HEK293 (cell line): ENCODE results near the gene FAM240B.

Source experiments
- ATF2 ChIP-seq: fragments of 450-650 bp; formaldehyde crosslinking; IDR thresholded peaks from 2 replicates; pipeline ENCODE4 v1.5.1; 2016; ENCODE audit warnings: missing biosample characterization, missing genetic modification characterization, low read depth
- YY1 ChIP-seq: fragments of 450-650 bp; formaldehyde crosslinking; IDR thresholded peaks from 2 replicates; pipeline ENCODE4 v1.5.1; 2018; ENCODE audit warnings: missing biosample characterization, missing genetic modification characterization
- ZNF510 ChIP-seq: fragments of 450-650 bp; formaldehyde crosslinking; IDR thresholded peaks from 2 replicates; pipeline ENCODE4 v1.5.1; 2018; ENCODE audit warnings: mild to moderate bottlenecking, missing genetic modification characterization, missing biosample characterization; ENCODE audit not compliant: insufficient replicate concordance
- ZNF580 ChIP-seq: fragments of 450-650 bp; formaldehyde crosslinking; IDR thresholded peaks from 2 replicates; pipeline ENCODE4 v1.5.1; 2016; ENCODE audit warnings: missing biosample characterization, missing genetic modification characterization
- ZNF660 ChIP-seq: fragments of 450-650 bp; IDR thresholded peaks from 2 replicates; pipeline ENCODE4 v1.5.1; 2018; ENCODE audit warnings: missing biosample characterization, mild to moderate bottlenecking, missing genetic modification characterization
- ZNF670 ChIP-seq: fragments of 450-650 bp; formaldehyde crosslinking; IDR thresholded peaks from 2 replicates; pipeline ENCODE4 v1.5.1; 2016; ENCODE audit warnings: missing biosample characterization, missing genetic modification characterization, low read depth
- TF ChIP-seq, protein P1 (sequence below): fragments of 450-650 bp; formaldehyde crosslinking; IDR thresholded peaks from 2 replicates; pipeline ENCODE4 v1.5.1; 2016; ENCODE audit warnings: missing biosample characterization, missing genetic modification characterization
- TF ChIP-seq, protein P2 (sequence below): fragments of 450-650 bp; formaldehyde crosslinking; IDR thresholded peaks from 2 replicates; pipeline ENCODE4 v1.5.1; 2016; ENCODE audit warnings: missing biosample characterization, missing genetic modification characterization

GRCh38 chr9:38699337-38699736, 20.6 kb downstream of the FAM240B start:
- TF ChIP-seq, protein P1, sequence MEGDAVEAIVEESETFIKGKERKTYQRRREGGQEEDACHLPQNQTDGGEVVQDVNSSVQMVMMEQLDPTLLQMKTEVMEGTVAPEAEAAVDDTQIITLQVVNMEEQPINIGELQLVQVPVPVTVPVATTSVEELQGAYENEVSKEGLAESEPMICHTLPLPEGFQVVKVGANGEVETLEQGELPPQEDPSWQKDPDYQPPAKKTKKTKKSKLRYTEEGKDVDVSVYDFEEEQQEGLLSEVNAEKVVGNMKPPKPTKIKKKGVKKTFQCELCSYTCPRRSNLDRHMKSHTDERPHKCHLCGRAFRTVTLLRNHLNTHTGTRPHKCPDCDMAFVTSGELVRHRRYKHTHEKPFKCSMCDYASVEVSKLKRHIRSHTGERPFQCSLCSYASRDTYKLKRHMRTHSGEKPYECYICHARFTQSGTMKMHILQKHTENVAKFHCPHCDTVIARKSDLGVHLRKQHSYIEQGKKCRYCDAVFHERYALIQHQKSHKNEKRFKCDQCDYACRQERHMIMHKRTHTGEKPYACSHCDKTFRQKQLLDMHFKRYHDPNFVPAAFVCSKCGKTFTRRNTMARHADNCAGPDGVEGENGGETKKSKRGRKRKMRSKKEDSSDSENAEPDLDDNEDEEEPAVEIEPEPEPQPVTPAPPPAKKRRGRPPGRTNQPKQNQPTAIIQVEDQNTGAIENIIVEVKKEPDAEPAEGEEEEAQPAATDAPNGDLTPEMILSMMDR (tag by site-specific recombination) = no peak
- TF ChIP-seq ZNF510 (tag by site-specific recombination) = no peak
- TF ChIP-seq, protein P2, sequence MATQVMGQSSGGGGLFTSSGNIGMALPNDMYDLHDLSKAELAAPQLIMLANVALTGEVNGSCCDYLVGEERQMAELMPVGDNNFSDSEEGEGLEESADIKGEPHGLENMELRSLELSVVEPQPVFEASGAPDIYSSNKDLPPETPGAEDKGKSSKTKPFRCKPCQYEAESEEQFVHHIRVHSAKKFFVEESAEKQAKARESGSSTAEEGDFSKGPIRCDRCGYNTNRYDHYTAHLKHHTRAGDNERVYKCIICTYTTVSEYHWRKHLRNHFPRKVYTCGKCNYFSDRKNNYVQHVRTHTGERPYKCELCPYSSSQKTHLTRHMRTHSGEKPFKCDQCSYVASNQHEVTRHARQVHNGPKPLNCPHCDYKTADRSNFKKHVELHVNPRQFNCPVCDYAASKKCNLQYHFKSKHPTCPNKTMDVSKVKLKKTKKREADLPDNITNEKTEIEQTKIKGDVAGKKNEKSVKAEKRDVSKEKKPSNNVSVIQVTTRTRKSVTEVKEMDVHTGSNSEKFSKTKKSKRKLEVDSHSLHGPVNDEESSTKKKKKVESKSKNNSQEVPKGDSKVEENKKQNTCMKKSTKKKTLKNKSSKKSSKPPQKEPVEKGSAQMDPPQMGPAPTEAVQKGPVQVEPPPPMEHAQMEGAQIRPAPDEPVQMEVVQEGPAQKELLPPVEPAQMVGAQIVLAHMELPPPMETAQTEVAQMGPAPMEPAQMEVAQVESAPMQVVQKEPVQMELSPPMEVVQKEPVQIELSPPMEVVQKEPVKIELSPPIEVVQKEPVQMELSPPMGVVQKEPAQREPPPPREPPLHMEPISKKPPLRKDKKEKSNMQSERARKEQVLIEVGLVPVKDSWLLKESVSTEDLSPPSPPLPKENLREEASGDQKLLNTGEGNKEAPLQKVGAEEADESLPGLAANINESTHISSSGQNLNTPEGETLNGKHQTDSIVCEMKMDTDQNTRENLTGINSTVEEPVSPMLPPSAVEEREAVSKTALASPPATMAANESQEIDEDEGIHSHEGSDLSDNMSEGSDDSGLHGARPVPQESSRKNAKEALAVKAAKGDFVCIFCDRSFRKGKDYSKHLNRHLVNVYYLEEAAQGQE = no peak
- no peak for TF ChIP-seq YY1 (tag by site-specific recombination)
- TF ChIP-seq ATF2 (tag by site-specific recombination) = no peak
- no peak for TF ChIP-seq ZNF660 (tag by site-specific recombination)
- no peak for TF ChIP-seq ZNF670 (tag by site-specific recombination)
- no peak for TF ChIP-seq ZNF580 (tag by site-specific recombination)
